Stimulated activated memory B cell treated with anti-CD40 and anti-IgM and Interleukin-4, amounts not matched to agents 10 μg/mL and 1 μg/mL and 100 μg/mL, for 72 hours (primary cell): ENCODE data around the gene LPP.

ENCODE experiments used
- ATAC-seq: fragments of 150-1000 bp; cut with Tn5 transposase; 2 replicates; pipeline ENCODE4 v1.10.0; 2021
- H3K27ac Mint-ChIP-seq: one replicate; pipeline ENCODE4 v1.8.0; 2022; ENCODE audit warnings: mild to moderate bottlenecking, mixed read lengths
- H3K27me3 Mint-ChIP-seq: one replicate; pipeline ENCODE4 v1.8.0; 2022; ENCODE audit warnings: mixed read lengths
- H3K36me3 Mint-ChIP-seq: one replicate; pipeline ENCODE4 v1.8.0; 2022; ENCODE audit warnings: mixed read lengths
- H3K4me1 Mint-ChIP-seq: one replicate; pipeline ENCODE4 v1.8.0; 2022; ENCODE audit warnings: mixed read lengths
- H3K4me3 Mint-ChIP-seq: one replicate; pipeline ENCODE4 v1.8.0; 2022; ENCODE audit warnings: mild to moderate bottlenecking, moderate library complexity, mixed read lengths
- H3K9me3 Mint-ChIP-seq: one replicate; pipeline ENCODE4 v1.8.0; 2022; ENCODE audit warnings: mixed read lengths

LPP gene, protein sequence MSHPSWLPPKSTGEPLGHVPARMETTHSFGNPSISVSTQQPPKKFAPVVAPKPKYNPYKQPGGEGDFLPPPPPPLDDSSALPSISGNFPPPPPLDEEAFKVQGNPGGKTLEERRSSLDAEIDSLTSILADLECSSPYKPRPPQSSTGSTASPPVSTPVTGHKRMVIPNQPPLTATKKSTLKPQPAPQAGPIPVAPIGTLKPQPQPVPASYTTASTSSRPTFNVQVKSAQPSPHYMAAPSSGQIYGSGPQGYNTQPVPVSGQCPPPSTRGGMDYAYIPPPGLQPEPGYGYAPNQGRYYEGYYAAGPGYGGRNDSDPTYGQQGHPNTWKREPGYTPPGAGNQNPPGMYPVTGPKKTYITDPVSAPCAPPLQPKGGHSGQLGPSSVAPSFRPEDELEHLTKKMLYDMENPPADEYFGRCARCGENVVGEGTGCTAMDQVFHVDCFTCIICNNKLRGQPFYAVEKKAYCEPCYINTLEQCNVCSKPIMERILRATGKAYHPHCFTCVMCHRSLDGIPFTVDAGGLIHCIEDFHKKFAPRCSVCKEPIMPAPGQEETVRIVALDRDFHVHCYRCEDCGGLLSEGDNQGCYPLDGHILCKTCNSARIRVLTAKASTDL

DNA sequence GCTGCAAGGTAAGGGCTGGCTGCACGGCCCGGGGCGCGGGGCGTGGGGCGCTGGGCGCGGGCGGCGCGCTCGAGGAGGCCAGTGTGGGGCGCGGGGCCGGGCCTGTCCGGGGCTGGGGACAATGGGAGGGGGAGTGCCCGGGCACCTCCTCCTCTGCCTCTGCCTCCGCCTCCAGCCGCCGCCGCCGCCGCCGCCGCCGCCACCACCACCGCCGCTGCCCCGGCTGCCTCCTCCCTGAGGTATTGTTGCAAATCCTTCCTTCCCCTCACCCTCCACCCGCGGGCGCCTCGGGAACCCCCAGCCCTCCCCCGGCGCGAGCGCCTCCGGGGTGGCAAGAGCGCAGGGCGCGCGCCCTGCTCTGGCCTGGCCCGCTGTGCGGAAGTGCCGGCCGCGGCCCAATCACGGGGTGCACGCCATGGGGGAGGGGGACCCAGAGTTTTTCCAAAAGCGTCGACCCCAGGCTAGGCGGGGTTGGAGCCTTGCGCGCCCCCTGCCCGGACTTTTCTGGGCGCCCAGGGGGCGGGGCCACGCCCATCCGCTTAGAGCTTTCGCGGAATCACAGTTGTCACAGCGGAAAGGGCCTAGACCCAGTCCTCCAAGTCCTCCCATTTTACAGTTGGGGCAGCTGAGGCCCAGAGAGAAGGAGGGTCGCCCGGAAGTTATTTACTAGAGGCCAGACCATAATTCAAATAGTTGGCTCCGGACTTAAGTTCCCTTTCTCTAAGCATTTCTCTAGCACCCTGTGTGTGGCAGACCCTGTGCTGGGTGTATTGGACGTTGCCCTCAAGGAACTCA lies at the start of gene LPP:
LPP (plus strand) TSS at position 144 of the 795 bp plus-strand sequence. CDS start 251,964 bp downstream, outside the sequence.
- peaks cover under 1% of the 10 kb centered on the region for H3K9me3 Mint-ChIP-seq
- H3K27me3 Mint-ChIP-seq: no peaks in the 10 kb centered on the region
- ATAC-seq: peak; percentile 93

DNA sequence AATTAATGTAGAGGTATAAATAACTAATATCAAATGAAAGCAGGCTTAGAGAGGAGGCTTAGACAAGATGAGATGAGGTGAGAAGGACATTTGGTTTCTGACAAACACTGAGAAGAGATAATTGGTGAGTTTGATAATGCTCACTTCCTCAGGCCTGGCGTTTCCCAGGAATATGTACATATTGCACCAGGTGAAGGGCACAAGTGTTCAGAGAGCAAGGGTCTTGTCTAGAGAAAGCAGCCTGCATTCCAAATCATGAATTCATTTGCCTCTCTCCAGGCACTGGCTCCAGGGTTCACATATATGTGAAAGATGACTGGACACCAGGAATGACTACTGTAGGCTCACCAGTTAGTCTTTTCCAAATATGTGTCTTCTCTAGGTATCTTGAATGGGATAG lies 48.0 kb upstream of the LPP start:
- no peaks in the 10 kb centered on the region for H3K9me3 Mint-ChIP-seq
- H3K4me3 Mint-ChIP-seq: no peak overlapping the region
- ATAC-seq: no peak
- H3K27me3 Mint-ChIP-seq: no peaks in the 10 kb centered on the region
- H3K27ac Mint-ChIP-seq: no peak overlapping the region
- H3K36me3 Mint-ChIP-seq: no peaks in the 10 kb centered on the region
- peaks cover 22% of the 10 kb centered on the region for H3K4me1 Mint-ChIP-seq

More for the DNA sequence above, at the start of gene LPP:
- Mint-ChIP-seq H3K4me1 (peaks cover 62% of the 10 kb centered on the region), H3K4me3 (peak within 1 kb of the TSS; percentile 93), H3K27ac (peak within 1 kb of the TSS; percentile 90), H3K36me3 (no peaks in the 10 kb centered on the region)

DNA sequence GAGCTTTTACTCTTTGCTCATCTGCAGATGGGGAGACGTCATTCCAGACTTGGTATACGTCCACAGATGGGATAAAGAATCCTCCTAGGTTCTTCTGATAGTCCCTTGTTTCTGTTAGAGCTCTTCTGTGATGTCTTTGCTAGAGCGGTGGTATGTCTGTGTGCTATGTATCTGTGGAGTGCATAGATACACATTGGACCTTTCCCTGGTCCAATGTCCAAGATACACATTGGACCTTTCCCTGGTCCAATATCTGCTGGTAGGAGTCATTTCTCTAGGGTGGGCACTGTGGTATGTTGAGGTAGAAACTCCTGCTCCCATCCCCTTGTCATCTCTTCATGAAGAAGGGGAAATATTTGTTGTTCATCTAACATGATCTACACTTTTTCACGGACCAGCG lies 47.5 kb upstream of the LPP start:
- H3K36me3 Mint-ChIP-seq: no peaks in the 10 kb centered on the region
- no peaks in the 10 kb centered on the region for H3K9me3 Mint-ChIP-seq
- H3K4me1 Mint-ChIP-seq: peaks cover 22% of the 10 kb centered on the region
- H3K27me3 Mint-ChIP-seq: no peaks in the 10 kb centered on the region
- ATAC-seq: no peak
- no peak overlapping the region for H3K4me3 Mint-ChIP-seq
- H3K27ac Mint-ChIP-seq: no peak overlapping the region

DNA sequence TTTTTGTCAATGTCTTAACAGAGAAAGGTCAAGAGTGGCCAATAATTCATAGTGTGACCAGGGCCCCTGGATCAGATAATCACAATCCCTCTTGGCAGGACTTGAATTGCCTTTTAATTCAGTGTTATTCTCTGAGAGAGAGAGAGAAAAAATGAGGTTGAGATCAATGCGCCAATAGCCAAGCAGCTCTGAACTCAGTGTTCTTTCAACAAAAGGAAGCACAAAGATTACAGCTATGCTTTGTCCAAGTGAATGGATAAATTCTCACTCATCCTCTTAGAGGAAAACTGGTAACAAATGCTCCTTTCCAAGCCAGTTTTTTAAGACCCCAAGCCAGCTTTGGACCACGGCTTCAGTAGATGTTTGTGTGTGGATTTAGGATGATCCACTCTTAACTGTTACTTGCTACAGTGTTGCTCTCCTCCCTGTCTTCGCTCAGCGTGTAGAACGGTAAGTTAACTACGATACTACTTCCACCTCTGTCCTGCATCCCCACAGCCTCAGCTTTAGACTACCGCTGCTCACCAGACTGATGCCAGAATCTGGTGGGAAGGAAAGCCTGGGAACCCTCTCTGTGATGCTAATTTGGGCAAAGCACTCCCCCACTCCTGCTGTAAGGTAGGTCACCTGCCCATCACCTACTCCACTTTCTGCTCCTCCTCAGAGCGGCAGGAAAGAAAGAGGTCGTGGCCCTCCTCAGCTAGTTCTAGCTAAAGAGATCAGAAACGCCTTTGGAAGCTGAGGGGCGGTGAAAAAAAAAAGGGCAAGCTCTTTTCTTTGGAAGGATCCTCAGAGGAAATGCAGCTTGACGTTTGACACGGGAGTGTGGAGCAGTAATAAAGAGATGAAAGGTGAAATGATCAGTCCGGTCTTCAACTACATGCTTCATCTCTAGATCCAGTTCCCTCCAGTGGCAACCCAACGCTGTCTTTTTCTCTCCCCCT lies 46.8 kb upstream of the LPP start:
- H3K9me3 Mint-ChIP-seq: no peaks in the 10 kb centered on the region
- H3K27ac Mint-ChIP-seq: no peak overlapping the region
- H3K36me3 Mint-ChIP-seq: no peaks in the 10 kb centered on the region
- no peak overlapping the region for H3K4me3 Mint-ChIP-seq
- peaks cover 22% of the 10 kb centered on the region for H3K4me1 Mint-ChIP-seq
- ATAC-seq: no peak
- no peaks in the 10 kb centered on the region for H3K27me3 Mint-ChIP-seq

DNA sequence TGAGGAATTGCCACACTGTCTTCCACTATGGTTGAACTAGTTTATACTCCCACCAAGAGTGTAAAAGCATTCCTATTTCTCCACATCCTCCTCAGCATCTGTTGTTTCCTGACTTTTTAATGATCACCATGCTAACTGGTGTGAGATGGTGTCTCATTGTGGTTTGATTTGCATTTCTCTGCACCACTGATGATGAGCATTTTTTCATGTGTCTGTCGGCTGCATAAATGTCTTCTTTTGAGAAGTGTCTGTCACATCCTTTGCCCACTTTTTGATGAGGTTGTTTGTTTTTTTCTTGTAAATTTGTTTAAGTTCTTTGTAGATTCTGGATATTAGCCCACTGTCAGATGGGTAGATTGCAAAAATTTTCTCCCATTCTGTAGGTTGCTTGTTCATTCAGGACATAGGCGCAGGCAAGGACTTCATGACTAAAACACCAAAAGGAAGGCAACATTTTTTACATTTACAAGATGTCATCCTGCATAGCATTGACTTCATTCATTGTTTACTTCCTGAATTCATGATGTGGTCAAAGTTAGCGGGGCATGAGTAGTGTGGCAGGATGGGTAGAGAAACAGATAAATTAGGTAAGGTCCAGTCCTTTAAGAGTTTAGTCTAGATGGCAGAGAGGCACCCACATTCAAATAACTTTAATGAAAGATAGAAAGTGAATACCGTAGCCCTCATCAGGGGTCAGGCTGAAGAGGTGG lies 45.1 kb upstream of the LPP start:
- H3K36me3 Mint-ChIP-seq: no peaks in the 10 kb centered on the region
- peak overlapping the region; percentile 67 for H3K27ac Mint-ChIP-seq
- H3K27me3 Mint-ChIP-seq: no peaks in the 10 kb centered on the region
- peaks cover 22% of the 10 kb centered on the region for H3K4me1 Mint-ChIP-seq
- H3K9me3 Mint-ChIP-seq: no peaks in the 10 kb centered on the region
- H3K4me3 Mint-ChIP-seq: no peak overlapping the region
- ATAC-seq: peak; percentile 80

DNA sequence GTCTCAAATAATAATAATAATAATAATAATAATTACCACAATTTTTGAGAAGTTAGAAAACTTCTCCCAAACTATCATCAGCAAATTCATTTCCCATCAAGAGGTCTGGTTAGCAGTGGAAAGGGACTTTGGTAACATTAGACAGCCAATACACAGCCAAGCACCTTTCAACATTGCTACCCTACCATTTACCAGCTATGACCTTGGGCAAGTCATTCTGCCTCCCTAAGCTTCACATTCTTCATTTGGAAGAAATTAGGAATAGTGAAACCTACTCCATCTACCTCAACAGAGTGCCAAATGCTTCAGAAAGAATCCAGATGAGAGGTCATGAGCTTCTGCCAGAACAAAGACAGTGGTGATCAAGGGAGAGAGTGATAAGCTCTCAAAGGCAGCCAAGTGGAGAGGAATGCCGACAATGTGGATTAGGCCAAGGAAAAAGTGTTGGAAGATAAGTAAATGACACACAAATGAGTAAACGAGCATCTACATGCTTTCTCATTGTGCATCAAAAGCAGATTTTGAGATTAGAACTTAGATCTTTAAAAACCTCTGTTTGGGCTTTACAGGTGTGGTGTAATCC lies 42.9 kb upstream of the LPP start:
- Mint-ChIP-seq H3K9me3 (no peaks in the 10 kb centered on the region), H3K36me3 (no peaks in the 10 kb centered on the region), H3K4me1 (peaks cover 22% of the 10 kb centered on the region), H3K27me3 (no peaks in the 10 kb centered on the region), H3K27ac (no peak overlapping the region), H3K4me3 (no peak overlapping the region)
- no peak for ATAC-seq

DNA sequence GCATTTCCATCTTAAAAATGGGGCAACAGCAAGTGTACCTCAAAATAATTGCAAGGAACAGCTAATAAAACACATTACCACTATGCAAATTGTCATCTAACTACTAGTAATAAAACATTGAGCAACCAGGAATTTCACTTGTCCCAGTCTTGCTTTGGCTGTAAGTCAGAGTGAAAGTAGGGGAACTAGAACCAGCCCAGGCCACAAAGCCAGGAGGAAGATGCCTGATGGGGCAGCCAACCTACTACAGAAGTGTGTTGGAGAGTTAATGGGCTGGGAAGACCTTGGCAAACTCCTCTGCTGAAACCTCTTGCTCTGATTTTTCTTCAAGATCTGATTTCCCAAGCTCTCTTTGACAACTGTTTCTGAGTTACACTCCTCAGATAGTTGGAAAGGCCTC lies 40.2 kb upstream of the LPP start:
- Mint-ChIP-seq H3K9me3 (no peaks in the 10 kb centered on the region), H3K27me3 (no peaks in the 10 kb centered on the region), H3K27ac (no peak overlapping the region), H3K36me3 (no peaks in the 10 kb centered on the region), H3K4me3 (no peak overlapping the region), H3K4me1 (peaks cover 17% of the 10 kb centered on the region)
- no peak for ATAC-seq

DNA sequence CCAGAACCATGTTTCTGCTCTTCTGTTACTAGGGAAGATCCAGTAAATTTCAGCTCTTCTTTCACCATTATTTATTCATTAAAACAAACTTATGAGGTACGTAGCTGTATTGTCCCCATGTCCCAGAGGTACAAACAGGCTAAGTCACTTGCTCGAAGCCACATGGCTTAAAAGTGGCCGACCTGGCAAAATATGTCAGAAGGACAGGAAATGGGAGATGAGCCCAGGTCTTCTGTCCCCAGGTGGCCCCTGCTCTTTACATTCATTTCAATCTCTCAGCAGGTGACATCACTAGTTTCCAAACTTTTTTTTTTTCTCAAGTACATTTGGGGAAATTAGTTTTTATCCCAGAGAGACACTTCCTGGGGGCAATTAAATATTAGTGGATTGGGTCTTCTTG lies 34.1 kb upstream of the LPP start:
- H3K27me3 Mint-ChIP-seq: peaks cover 18% of the 10 kb centered on the region
- no peaks in the 10 kb centered on the region for H3K36me3 Mint-ChIP-seq
- peaks cover 24% of the 10 kb centered on the region for H3K4me1 Mint-ChIP-seq
- no peak overlapping the region for H3K4me3 Mint-ChIP-seq
- no peaks in the 10 kb centered on the region for H3K9me3 Mint-ChIP-seq
- H3K27ac Mint-ChIP-seq: peak overlapping the region; percentile 52
- ATAC-seq: no peak

DNA sequence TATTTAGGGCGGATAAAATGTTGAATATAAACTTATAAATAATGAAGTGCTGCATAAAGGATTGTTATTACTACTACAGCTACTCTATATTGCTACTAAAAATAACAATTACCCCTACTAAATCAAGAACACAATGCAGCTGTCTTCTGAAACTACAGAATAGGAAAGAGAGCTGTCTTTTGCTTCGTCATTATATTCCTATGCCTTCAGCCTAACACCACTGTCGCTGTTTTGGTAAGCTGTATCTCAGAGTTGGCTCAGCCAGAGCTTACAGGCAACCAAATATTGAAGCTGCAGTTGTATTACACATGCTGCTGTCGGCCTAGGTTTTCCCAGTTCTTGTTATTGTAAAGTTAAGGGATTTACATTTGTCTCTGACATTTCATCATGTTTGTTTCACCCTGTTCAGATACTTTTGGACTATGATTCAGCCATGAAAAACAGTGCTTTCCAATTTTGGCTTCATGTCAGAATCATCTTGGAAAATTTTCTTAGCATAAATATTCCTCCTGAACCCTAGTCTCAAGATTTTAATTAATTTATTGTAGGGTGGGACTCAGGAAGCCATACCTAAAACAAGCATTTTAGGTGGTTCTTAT lies 31.3 kb upstream of the LPP start:
- no peak overlapping the region for H3K4me3 Mint-ChIP-seq
- no peaks in the 10 kb centered on the region for H3K9me3 Mint-ChIP-seq
- peaks cover 18% of the 10 kb centered on the region for H3K27me3 Mint-ChIP-seq
- peaks cover 24% of the 10 kb centered on the region for H3K4me1 Mint-ChIP-seq
- H3K27ac Mint-ChIP-seq: peak overlapping the region; percentile 71
- ATAC-seq: no peak
- H3K36me3 Mint-ChIP-seq: no peaks in the 10 kb centered on the region

DNA sequence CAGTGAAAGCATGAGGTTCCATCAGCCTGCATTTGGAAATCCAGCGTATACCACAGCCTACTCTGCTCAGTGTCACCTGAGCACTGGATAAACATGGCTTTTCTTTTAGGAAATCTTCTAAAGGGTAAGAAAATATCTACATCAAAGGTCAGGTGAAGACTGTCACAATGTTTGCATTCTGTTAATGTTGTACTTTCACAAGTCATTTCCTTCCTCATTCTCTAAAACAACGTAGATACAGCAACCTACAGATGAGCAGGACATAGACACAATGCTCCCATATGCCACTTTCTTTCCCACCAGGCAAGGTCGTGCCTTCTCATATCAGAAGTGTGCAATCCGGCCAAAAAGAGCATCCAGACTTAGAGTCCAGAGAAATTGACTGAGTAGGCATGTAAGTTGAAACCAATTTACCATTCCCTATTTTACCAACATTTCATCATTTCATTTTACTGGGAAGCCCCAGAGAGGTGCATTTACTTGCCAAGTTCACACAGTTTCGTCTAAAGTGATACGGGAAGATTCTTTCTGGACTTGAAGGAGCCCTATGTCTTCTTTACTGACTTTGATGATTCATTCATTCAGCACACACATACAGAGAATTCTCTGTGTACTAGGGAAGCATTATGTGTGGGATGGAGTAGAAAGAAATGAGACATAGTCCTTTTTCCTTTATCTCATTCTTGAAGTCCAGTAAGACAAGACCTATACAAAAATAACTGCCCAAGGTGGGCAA lies 30.6 kb upstream of the LPP start:
- Mint-ChIP-seq H3K27me3 (peaks cover 18% of the 10 kb centered on the region), H3K4me3 (peak overlapping the region; percentile 26), H3K4me1 (peaks cover 24% of the 10 kb centered on the region), H3K9me3 (no peaks in the 10 kb centered on the region), H3K27ac (peak overlapping the region; percentile 71), H3K36me3 (no peaks in the 10 kb centered on the region)
- ATAC-seq: peak; percentile 76

DNA sequence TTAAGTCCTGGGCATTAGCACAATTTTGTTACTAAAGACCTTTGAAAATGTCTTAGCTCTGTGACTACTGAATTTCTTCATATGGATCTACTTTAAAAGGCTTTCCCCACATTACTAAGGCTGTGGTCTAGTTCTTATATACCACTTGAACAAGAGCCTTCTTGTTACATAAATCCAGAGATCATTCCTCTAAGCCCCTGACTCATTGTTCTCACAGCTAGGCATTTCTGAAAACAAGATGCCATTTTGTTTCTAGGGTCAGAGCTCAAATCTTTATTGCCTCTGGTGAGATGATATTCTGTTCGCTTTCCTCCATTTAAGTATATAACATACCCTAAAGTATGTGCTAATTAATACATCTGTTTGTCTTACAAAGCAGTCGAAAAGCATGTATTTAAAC lies 29.8 kb upstream of the LPP start:
- Mint-ChIP-seq H3K4me3 (peak overlapping the region; percentile 23), H3K27me3 (peaks cover 18% of the 10 kb centered on the region), H3K4me1 (peaks cover 24% of the 10 kb centered on the region), H3K9me3 (no peaks in the 10 kb centered on the region), H3K36me3 (no peaks in the 10 kb centered on the region), H3K27ac (peak overlapping the region; percentile 71)
- ATAC-seq: no peak

DNA sequence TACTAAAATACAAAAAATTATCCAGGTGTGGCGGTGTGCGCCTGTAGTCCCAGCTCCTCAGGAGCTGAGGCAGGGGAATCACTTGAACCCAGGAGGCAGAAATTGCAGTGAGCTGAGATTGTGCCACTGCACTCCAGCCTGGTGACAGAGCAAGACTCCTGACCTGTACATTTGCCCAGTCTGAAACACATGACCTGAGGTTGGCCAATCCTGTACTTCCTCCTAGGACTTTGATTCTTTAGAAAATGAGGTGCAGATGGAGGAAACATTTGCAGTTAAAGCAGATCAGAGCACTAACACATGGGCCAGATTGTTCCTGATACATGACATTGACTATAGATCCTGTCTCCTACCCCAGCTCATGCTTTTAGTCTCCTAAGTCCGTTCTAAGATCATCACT lies 28.9 kb upstream of the LPP start:
- Mint-ChIP-seq H3K27me3 (peaks cover 9% of the 10 kb centered on the region), H3K4me3 (no peak overlapping the region), H3K4me1 (peaks cover 24% of the 10 kb centered on the region), H3K9me3 (no peaks in the 10 kb centered on the region), H3K36me3 (no peaks in the 10 kb centered on the region), H3K27ac (no peak overlapping the region)
- ATAC-seq: no peak

DNA sequence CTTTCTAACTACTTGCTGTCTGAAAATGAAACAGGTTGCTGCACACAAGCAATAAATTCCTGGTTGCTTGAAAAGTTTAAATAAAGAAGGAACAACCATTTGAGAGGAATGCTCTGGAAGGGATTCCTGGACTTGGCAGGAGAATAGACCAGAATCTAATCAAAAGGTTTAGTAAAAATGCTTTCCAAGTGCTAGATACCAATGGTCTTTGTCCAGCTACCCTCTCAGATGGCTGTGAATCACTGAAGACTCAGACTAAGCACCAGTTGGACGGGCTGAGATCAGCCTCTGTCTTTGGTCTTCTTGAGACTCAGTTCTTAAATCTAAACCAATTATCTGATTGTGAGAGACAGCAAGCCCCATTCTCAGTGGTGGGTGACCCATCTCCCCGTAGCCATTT lies 27.7 kb upstream of the LPP start:
- Mint-ChIP-seq H3K9me3 (no peaks in the 10 kb centered on the region), H3K27me3 (no peaks in the 10 kb centered on the region), H3K4me1 (peaks cover 24% of the 10 kb centered on the region), H3K36me3 (no peaks in the 10 kb centered on the region), H3K4me3 (no peak overlapping the region), H3K27ac (no peak overlapping the region)
- ATAC-seq: no peak
